IPS DF 6.9 (cell line): ENCODE results near the gene NEMF.

Experiments used
- DNase-seq: peaks from one replicate; pipeline ENCODE4 v3.0.0-alpha.2; 2013; ENCODE audit warnings: low read depth, low spot score
- H3K27ac ChIP-seq: one replicate; pipeline ENCODE4 v1.5.1; 2013; ENCODE audit warnings: low read length, control low read depth
- H3K27me3 ChIP-seq: 2 replicates; pipeline ENCODE4 v1.6.1; 2013; ENCODE audit warnings: mild to moderate bottlenecking, low read length; ENCODE audit not compliant: control insufficient read depth, insufficient read depth
- H3K36me3 ChIP-seq: 2 replicates; pipeline ENCODE4 v1.6.1; 2013; ENCODE audit warnings: low read length; ENCODE audit not compliant: control insufficient read depth, insufficient read depth
- H3K4me1 ChIP-seq: 2 replicates; pipeline ENCODE4 v1.6.1; 2013; ENCODE audit warnings: low read length; ENCODE audit not compliant: control insufficient read depth, insufficient read depth
- H3K4me3 ChIP-seq: 2 replicates; pipeline ENCODE4 v1.5.1; 2013; ENCODE audit warnings: mild to moderate bottlenecking, low read length
- H3K9me3 ChIP-seq: 2 replicates; pipeline ENCODE4 v1.6.1; 2013; ENCODE audit warnings: low read length, inconsistent platforms; ENCODE audit not compliant: control insufficient read depth, insufficient read depth
- WGBS: extraction: QIAGEN DNeasy Blood & Tissue Kit; methylation state at CpG from one replicate; pipeline ENCODE4 v1.1.7; 2013; ENCODE audit warnings: mixed read lengths, missing lambda C conversion rate; ENCODE audit not compliant: insufficient read length, insufficient coverage; 5-methylcytosine and 5-hydroxymethylcytosine counted together

NEMF gene

DNA sequence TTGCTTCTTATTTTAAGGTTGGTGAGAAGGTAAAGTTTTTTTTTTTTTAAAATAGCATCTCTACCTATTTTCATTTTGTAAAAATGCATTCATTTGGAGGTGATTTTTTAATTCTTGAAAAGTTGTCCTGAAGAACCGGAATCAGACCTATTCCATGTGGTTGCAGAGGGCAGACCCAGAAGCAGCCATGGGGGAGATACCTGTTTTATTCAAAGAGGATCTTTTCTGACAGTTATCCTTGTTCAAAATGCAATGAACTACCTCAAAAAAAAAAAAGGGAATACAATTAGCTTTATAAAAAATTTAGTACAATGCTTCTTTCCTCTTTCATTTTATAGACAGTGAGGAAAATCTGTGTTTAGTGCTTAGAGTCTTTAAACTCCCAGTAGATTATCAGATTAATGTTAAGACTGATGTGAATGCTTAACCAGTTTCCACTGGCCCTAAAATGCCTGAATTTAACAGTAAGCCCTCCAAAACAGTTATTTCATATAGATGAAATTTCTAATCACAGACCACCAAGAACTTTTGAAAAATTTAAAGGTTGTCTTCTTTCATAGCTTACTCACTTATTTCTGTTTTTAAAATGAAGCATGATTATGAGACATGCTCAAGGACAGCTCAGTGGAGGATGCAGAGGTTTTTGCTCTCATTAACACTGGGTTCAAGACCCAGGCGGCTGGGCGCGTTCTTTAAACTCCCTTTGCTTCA is 8.6 kb upstream of the NEMF start:
- H3K27ac ChIP-seq: no peak overlapping the region
- WGBS: no CpG with 5 or more reads among the region's 4 CpGs
- no peak for DNase-seq
- no peaks in the 10 kb centered on the region for H3K9me3 ChIP-seq
- H3K27me3 ChIP-seq: no peaks in the 10 kb centered on the region
- H3K4me1 ChIP-seq: no peaks in the 10 kb centered on the region
- peak overlapping the region; percentile 71; the same call in 1 of the 2 replicates for H3K4me3 ChIP-seq
- H3K36me3 ChIP-seq: no peaks in the 10 kb centered on the region

GRCh38 chr14:49858383-49858782 is 5.8 kb upstream of the NEMF start:
- no peaks in the 10 kb centered on the region for H3K27me3 ChIP-seq
- WGBS: no CpG with 5 or more reads among the region's 3 CpGs
- no peaks in the 10 kb centered on the region for H3K36me3 ChIP-seq
- no peak overlapping the region for H3K27ac ChIP-seq
- H3K4me1 ChIP-seq: no peaks in the 10 kb centered on the region
- no peak overlapping the region for H3K4me3 ChIP-seq
- DNase-seq: no peak
- H3K9me3 ChIP-seq: no peaks in the 10 kb centered on the region

DNA sequence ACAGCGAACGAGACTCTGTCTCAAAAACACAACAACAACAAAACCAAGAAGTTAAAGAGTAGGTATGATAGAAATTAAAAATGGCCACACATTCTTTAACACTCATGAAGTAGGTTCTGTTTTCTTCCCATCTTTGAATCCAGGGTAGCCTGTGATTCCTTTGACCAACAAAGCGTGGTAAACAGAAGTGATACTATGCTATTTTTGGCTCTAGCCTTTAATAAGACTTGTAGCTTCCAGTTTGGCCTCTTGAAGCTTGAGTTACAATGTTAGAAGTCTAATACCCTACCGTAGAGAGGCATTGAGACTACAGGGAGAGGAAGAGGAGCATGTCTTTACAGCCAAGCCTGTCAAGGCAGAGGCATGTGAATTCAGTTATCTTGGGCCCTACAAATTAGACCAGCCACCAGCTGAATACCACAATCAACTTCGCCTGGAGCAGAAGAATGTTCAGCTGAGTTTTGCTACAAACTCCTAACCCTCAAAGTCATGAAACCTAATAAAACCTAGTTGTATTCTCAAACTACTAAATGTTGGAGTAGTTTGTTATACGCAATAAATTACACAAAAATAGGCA is 4.9 kb upstream of the NEMF start:
- Histone ChIP-seq H3K36me3 (no peaks in the 10 kb centered on the region), H3K27me3 (no peaks in the 10 kb centered on the region), H3K4me3 (no peak overlapping the region), H3K27ac (no peak overlapping the region), H3K4me1 (no peaks in the 10 kb centered on the region), H3K9me3 (no peaks in the 10 kb centered on the region)
- WGBS: no CpG with 5 or more reads among the region's 6 CpGs
- DNase-seq: no peak

DNA sequence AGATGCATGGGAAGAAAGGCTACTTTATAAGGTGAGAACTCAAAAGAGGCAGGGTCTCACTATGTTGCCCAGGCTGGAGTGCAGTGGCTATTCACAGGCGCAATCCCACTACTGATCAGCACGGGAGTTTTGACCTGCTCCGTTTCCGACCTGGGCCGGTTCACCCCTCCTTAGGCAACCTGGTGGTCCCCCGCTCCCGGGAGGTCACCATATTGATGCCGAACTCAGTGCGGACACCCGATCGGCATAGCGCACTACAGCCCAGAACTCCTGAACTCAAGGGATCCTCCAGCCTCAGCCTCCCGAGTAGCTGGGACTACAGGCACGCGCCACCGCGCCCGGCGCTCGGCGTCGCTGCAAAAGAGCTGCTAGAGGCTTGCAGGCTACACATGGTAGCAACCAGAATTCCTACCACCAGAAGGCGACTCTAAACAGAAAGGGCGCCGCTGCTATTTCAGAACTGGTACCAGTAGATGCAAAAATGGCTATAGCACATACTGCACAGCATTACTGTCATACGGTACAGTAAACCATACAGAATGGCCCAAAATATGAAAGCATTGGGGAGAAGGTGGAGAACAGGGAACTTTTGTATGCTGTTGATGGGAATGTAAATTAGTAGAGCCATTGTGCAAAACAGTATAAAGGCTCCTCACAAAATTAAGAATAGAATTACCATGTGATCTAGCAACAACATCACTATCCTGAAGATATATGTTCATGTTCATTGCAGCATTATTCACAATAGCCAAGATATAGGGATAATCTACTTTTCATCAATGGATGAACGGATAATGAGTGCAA is 1.2 kb upstream of the NEMF start:
- no peak overlapping the region for H3K27ac ChIP-seq
- no peaks in the 10 kb centered on the region for H3K4me1 ChIP-seq
- no peak for DNase-seq
- WGBS: no CpG with 5 or more reads among the region's 27 CpGs
- no peaks in the 10 kb centered on the region for H3K27me3 ChIP-seq
- no peaks in the 10 kb centered on the region for H3K36me3 ChIP-seq
- H3K4me3 ChIP-seq: no peak overlapping the region
- no peaks in the 10 kb centered on the region for H3K9me3 ChIP-seq

DNA sequence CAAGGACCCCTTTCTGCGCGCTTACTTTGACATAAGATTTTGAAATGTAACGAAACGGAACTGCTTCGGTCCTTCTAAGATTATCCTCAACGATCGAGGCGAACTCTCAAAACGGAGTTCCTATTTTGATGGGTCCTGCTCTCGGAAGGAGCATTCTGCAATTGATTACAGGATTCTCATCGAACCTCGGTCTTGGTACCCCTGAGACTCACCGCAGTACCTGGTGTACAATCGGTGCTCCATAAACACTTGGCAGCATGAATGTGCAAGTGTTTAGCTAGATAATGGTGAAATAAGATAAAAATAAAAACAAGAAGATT is 530 bp upstream of the NEMF start:
- no CpG with 5 or more reads among the region's 14 CpGs for WGBS
- Histone ChIP-seq H3K4me3 (peak overlapping the region; percentile 58; the same call in 1 of the 2 replicates), H3K36me3 (no peaks in the 10 kb centered on the region), H3K9me3 (no peaks in the 10 kb centered on the region), H3K27ac (no peak overlapping the region), H3K27me3 (no peaks in the 10 kb centered on the region), H3K4me1 (no peaks in the 10 kb centered on the region)
- no peak for DNase-seq

GRCh38 chr14:49851813-49852212 is 775 bp downstream of the NEMF start:
- H3K9me3 ChIP-seq: no peaks in the 10 kb centered on the region
- no peak for DNase-seq
- no peaks in the 10 kb centered on the region for H3K27me3 ChIP-seq
- H3K4me3 ChIP-seq: peak overlapping the region; percentile 58; the same call in 1 of the 2 replicates
- no peak overlapping the region for H3K27ac ChIP-seq
- no peaks in the 10 kb centered on the region for H3K36me3 ChIP-seq
- no CpG with 5 or more reads among the region's 7 CpGs for WGBS
- no peaks in the 10 kb centered on the region for H3K4me1 ChIP-seq

GRCh38 chr14:49849213-49849847 is 3.3 kb downstream of the NEMF start:
- Histone ChIP-seq H3K4me3 (no peak overlapping the region), H3K9me3 (no peaks in the 10 kb centered on the region), H3K4me1 (no peaks in the 10 kb centered on the region), H3K36me3 (peaks cover 7% of the 10 kb centered on the region; the same call in 1 of the 2 replicates), H3K27ac (no peak overlapping the region), H3K27me3 (no peaks in the 10 kb centered on the region)
- WGBS: no CpG with 5 or more reads among the region's 1 CpG
- DNase-seq: no peak

GRCh38 chr14:49828640-49829039 is 23.9 kb downstream of the NEMF start:
- WGBS: 100% methylated on average over 1 of the region's 2 CpGs
- Histone ChIP-seq H3K27ac (no peak overlapping the region), H3K27me3 (no peaks in the 10 kb centered on the region), H3K4me3 (no peak overlapping the region), H3K36me3 (peaks cover 5% of the 10 kb centered on the region; the same call in 1 of the 2 replicates), H3K4me1 (no peaks in the 10 kb centered on the region), H3K9me3 (no peaks in the 10 kb centered on the region)
- DNase-seq: no peak

DNA sequence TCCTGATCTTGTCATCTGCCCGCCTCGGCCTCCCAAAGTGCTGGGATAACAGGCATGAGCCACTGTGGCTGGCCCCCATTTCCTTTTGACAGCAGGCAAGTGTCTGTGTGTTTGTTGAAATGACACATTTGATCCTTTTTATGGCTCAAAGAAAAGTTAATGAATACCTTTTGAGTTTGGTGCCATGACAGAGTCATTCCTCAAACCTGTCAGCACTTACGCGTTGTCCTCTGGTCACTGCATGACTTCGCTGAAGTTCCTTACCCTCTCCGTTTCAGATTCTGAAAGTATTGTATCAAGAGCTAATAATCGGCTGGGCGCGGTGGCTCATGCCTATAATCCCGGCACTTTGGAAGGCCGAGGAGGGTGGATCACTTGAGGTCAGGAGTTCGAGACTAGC is 32.4 kb downstream of the NEMF start:
- peaks cover 5% of the 10 kb centered on the region; the same call in 1 of the 2 replicates for H3K36me3 ChIP-seq
- no peaks in the 10 kb centered on the region for H3K4me1 ChIP-seq
- no peak overlapping the region for H3K4me3 ChIP-seq
- no peaks in the 10 kb centered on the region; the same call in 1 of the 2 replicates for H3K9me3 ChIP-seq
- H3K27ac ChIP-seq: no peak overlapping the region
- WGBS: no CpG with 5 or more reads among the region's 12 CpGs
- no peak for DNase-seq
- no peaks in the 10 kb centered on the region for H3K27me3 ChIP-seq

DNA sequence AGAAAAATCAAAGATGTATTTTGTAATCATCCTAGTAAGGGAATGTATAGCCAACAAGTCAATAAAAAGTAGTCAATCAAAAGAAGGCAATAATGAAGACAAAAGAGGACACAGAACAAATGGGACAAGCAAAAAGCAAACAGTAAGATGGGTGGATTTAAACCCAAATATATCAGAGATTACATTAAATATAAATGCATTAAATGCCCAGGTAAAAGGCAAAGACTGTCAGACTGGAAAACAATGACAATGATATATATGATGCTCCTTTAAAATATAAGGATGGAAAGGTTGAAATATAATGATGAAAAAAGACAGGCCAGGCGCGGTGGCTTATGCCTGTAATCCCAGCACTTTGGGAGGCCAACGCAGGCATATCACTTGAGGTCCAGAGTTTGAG is 35.7 kb downstream of the NEMF start:
- H3K27me3 ChIP-seq: no peaks in the 10 kb centered on the region
- H3K4me3 ChIP-seq: no peak overlapping the region
- H3K36me3 ChIP-seq: no peaks in the 10 kb centered on the region
- H3K27ac ChIP-seq: no peak overlapping the region
- no peak for DNase-seq
- H3K9me3 ChIP-seq: no peaks in the 10 kb centered on the region
- H3K4me1 ChIP-seq: no peaks in the 10 kb centered on the region
- no CpG with 5 or more reads among the region's 3 CpGs for WGBS
